Measurements from ENCODE around the gene GPR68. TPM values are rescaled to one million over a fixed set of nuclear protein-coding genes. Genes with fewer than 3 reads are reported as not detected.
"Not testable (repeated sequence)": the region's sequence is repeated elsewhere in the genome, so short reads cannot be mapped to it uniquely, and the experiment has no call there.

GPR68 gene
- total RNA-seq, 1 donor from 2014 or later: 6.3 TPM

DNA sequence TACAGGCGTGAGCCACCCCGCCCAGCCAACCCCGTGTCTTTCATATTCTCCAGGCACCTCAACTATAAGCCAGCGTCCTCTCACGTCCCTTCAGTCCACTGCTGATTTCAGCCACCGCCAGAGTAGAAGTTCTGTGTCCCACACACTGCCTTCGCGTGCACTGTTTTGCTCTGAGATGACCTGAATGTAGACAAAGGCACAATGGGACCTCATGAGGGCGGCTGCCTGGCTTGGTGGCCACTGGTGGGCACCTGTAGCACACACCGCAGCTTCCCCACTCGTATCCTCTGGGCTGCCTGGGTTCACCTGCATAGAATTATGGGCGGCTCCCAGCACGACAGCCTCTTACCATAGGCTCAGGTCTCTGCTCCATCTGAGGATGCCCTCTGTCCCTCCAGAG, 57.2 kb downstream of the GPR68 start:
- H3K36me3 ChIP-seq: peaks cover 86% of the 10 kb centered on the region

DNA sequence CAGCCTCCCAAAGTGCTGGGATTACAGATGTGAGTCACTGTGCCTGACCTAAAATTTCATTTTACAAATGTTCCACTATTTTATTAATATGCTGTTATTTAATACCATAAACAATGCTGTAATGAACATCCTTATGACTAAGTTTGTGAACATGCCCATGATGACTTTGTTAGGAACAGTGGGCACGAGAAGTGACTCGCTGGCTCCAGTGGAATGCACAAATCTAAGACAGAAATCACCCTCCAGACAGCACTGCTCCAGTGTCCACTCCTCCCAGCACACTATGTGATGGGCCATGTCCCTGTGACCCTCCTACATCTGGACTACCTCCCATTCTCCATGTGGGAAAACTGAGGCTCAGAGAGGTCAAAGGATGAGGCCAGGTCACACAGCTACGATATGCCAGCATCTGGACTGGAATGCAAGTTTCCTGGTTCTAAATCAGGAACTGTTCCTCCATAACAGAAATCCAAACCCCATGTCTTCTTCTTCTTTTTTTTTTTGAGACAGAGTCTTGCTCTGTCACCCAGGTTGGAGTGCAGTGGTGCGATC, 57.9 kb downstream of the GPR68 start:
- H3K9me3 ChIP-seq: no peaks in the 10 kb centered on the region
- no peaks in the 10 kb centered on the region for H3K27me3 ChIP-seq
- no peak overlapping the region for H3K27ac ChIP-seq
- ATAC-seq (no peak), DNase-seq (no peak)
- intact Hi-C loops (cut with DNase I): no loop called here
- TF ChIP-seq, protein P1, sequence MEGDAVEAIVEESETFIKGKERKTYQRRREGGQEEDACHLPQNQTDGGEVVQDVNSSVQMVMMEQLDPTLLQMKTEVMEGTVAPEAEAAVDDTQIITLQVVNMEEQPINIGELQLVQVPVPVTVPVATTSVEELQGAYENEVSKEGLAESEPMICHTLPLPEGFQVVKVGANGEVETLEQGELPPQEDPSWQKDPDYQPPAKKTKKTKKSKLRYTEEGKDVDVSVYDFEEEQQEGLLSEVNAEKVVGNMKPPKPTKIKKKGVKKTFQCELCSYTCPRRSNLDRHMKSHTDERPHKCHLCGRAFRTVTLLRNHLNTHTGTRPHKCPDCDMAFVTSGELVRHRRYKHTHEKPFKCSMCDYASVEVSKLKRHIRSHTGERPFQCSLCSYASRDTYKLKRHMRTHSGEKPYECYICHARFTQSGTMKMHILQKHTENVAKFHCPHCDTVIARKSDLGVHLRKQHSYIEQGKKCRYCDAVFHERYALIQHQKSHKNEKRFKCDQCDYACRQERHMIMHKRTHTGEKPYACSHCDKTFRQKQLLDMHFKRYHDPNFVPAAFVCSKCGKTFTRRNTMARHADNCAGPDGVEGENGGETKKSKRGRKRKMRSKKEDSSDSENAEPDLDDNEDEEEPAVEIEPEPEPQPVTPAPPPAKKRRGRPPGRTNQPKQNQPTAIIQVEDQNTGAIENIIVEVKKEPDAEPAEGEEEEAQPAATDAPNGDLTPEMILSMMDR (IDR thresholded peaks at IDR 0.05): no peak
- no peaks in the 10 kb centered on the region for H3K4me1 ChIP-seq
- no peak overlapping the region for H3K4me3 ChIP-seq
- peaks cover 86% of the 10 kb centered on the region for H3K36me3 ChIP-seq

More for the DNA sequence above, 57.2 kb downstream of the GPR68 start:
- H3K27me3 ChIP-seq: no peaks in the 10 kb centered on the region
- no peak for DNase-seq
- H3K4me3 ChIP-seq: no peak overlapping the region
- TF ChIP-seq, protein P1 (IDR thresholded peaks at IDR 0.05): no peak
- no peaks in the 10 kb centered on the region for H3K9me3 ChIP-seq
- ATAC-seq: no peak
- intact Hi-C loops (cut with DNase I): no loop called here
- H3K27ac ChIP-seq: no peak overlapping the region
- no peaks in the 10 kb centered on the region for H3K4me1 ChIP-seq

DNA sequence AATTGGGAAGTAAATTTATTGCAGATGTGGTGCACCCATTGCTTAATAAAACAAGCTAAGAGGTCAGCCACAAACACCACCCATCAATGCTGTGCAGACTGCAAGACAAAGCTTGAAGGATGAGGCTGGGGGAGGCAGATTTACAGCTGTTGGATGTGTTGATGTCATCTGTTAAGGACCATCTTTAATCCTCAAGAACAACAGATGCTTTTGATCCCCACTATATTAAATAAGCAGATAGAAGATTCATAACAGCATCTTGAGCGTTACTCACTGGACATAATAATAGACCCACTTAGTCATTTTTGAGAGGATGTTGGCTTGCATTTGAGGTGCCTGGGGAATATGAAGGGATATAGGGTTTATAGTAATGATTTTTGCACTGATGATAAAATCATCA, 58.8 kb downstream of the GPR68 start:
- H3K36me3 ChIP-seq: peaks cover 86% of the 10 kb centered on the region
- intact Hi-C loops (cut with DNase I): no loop called here
- H3K27me3 ChIP-seq: no peaks in the 10 kb centered on the region
- H3K27ac ChIP-seq: no peak overlapping the region
- no peaks in the 10 kb centered on the region for H3K9me3 ChIP-seq
- H3K4me3 ChIP-seq: no peak overlapping the region
- DNase-seq: no peak
- H3K4me1 ChIP-seq: no peaks in the 10 kb centered on the region
- TF ChIP-seq, protein P1 (IDR thresholded peaks at IDR 0.05): no peak
- ATAC-seq: no peak

DNA sequence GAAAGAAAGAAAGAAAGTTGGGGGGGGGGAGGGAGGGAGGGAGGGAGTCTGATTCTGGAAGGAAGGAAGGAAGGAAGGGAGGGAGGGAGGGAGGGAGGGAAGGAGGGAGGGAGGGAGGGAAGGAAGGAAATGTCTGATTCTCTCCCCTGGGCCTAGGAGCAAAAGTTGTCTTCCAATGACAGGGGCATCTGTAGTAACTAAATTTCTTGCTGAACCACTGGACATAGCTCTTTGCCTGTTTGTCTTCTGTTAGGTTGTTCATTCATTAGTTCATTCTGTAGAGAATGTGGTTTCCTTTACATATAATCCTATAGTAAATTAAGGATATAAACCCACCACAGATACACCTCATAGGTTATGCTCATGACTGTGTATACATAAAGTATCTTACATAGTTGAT, 59.9 kb downstream of the GPR68 start:
- Histone ChIP-seq H3K9me3 (no peaks in the 10 kb centered on the region), H3K4me3 (no peak overlapping the region), H3K36me3 (peaks cover 87% of the 10 kb centered on the region), H3K27ac (no peak overlapping the region), H3K4me1 (no peaks in the 10 kb centered on the region), H3K27me3 (no peaks in the 10 kb centered on the region)
- intact Hi-C loops (cut with DNase I): no loop called here
- DNase-seq (no peak), ATAC-seq (no peak)
- TF ChIP-seq, protein P1 (IDR thresholded peaks at IDR 0.05): no peak

DNA sequence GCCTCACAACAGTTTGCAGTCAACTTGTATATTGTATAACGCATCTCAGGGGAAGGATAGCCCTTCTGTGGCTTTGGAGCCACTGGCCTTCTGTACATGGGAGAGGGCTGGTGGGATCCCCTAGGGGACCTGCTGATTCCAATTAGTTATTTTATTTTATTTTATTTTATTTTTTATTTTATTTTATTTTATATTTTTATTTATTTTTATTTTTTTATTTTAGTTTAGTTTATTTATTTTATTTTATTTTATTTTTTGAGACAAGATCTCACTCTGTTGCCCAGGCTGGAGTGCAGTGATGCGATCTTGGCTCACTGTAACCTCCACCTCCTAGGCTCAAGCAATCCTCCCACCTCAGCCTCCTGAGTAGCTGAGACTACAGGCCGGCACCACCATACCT, 61.8 kb downstream of the GPR68 start:
- H3K4me3 ChIP-seq; intact Hi-C loops (cut with DNase I); DNase-seq; H3K9me3 ChIP-seq; ATAC-seq; H3K4me1 ChIP-seq; H3K27ac ChIP-seq; H3K27me3 ChIP-seq: not testable (repeated sequence)
- H3K36me3 ChIP-seq: peaks cover 76% of the 10 kb centered on the region

Other genes with a start within 250 kb of the GPR68 start
- 8.0 TPM for gene RPS6KA5, start 184.1 kb downstream of the GPR68 start, total RNA-seq
- gene DGLUCY, start 130.6 kb downstream of the GPR68 start, total RNA-seq: 77.6 TPM
- gene CCDC88C, start 173.1 kb upstream of the GPR68 start, total RNA-seq: 34.1 TPM

Data from upper lobe of right lung (tissue), 1 donor.